Esophagus squamous epithelium (tissue), 5 donors: ENCODE measurements around the gene NAV2. TPM values are rescaled to one million over a fixed set of nuclear protein-coding genes. Genes with fewer than 3 reads are reported as not detected.

Experiments
- DNase-seq: peaks from one replicate; lab custom pipeline; 2025; lab: John Stamatoyannopoulos, UW
- H3K27ac ChIP-seq, 4 donors: fragments of 200-600 bp; sonication (generic); one replicate each; pipeline ENCODE4 v1.5.1; 2016 to 2019; ENCODE audit warnings: mild to moderate bottlenecking in 1 of 4
- H3K27me3 ChIP-seq, 4 donors: fragments of 200-600 bp; sonication (generic); 1 replicate in 3 of 4; 2 replicates in 1 of 4; pipeline versions ENCODE4 v1.5.1 to v1.6.0; 2017 to 2021; ENCODE audit warnings: antibody characterized with exemption in 1 of 4
- H3K36me3 ChIP-seq, 3 donors: fragments of 200-600 bp; sonication (generic); one replicate each; pipeline ENCODE4 v1.5.1; 2016 to 2019
- H3K4me1 ChIP-seq, 3 donors: fragments of 200-600 bp; sonication (generic); one replicate each; pipeline ENCODE4 v1.5.1; 2017 to 2019
- H3K4me3 ChIP-seq, 4 donors: fragments of 200-600 bp; sonication (generic); 1 replicate in 3 of 4; 2 replicates in 1 of 4; pipeline ENCODE4 v1.5.1; 2016 to 2019; ENCODE audit warnings: mild to moderate bottlenecking in 2 of 4, moderate library complexity in 1 of 4
- H3K9me3 ChIP-seq, 3 donors: fragments of 200-600 bp; sonication (generic); one replicate each; pipeline ENCODE4 v1.5.1; 2016 to 2019
- POLR2A ChIP-seq, 4 donors: fragments of 450-650 bp; IDR thresholded peaks; one replicate each; pipeline ENCODE4 v1.6.1; 2017; ENCODE audit warnings: antibody characterized with exemption in 4 of 4, mild to moderate bottlenecking in 4 of 4, moderate library complexity in 3 of 4
- WGBS, 2 donors: methylation state at CpG; one replicate each; pipeline ENCODE4 v1.1.5; 2018; 5-methylcytosine and 5-hydroxymethylcytosine counted together
- intact Hi-C: fragments of 100-400 bp; cut with DNase I; formaldehyde crosslinking; loops from one replicate; pipeline ENCODE4 v1.15.0; 2022
- total RNA-seq, 4 donors: library from RNA; depleted of rRNA; stranded (reverse); fragments of >200 nt; gene quantifications; one replicate each; pipeline ENCODE4 v1.1.0, GENCODE V29; 2016
- TF ChIP-seq, protein P1 (sequence below), 6 experiments: fragments of 450-650 bp in 4 of 6; fragments of 200-600 bp in 2 of 6; sonication (generic) in 2 of 6; IDR thresholded peaks; one replicate each; pipeline ENCODE4 v1.5.1; 2016 to 2019; ENCODE audit warnings: antibody characterized with exemption in 6 of 6, mild to moderate bottlenecking in 4 of 6, moderate library complexity in 4 of 6
- donor health status: DM: yes; HTN: yes; CAD: no.

NAV2 gene
- total RNA-seq, 4 donors from 2014 or later, result 4.9 to 19.1 (median 14.6) TPM

DNA sequence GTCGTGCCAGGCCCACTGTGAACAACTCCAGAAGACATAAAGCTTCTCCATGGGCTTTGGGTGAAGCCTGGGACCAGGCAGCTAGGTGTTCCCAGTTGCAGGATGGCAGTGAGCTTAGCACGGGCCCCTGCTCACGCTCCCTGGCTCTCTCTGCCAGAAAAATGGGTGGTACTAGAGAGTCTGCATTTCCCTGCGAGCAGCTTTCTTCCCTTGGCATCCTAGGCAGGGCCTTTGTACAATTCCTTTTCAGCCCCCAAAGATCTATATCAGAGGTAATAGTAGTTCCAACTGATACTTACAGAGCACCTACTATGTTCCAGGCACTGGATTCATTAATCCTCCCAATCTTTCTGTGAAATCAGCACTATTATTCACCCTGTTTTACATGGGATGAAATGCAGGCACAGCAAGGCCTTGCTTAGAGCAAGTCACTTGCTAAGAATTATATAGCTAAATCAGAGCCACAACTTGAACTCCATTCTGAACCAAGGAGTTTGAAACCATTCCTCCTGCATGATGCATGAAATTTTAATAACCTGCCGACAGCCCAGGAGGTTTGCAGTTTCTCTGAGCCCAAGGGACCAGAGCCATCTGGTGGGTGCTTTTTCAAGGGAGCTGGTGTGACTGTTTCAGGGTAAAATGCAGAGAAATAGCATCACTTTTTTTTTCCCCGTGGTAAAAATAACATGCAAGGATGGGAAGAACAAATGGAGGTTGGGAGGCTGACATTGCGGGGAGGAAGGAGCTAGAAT is 22.7 kb downstream of the NAV2 start:
- WGBS, 2 donors, result 65 to 77% methylated on average over 6 to 7 of the region's 7 CpGs
- Histone ChIP-seq H3K36me3 (no peaks in the 10 kb centered on the region), H3K4me3 (no peak overlapping the region), H3K4me1 (peaks cover 0 to 25% (median 4%) of the 10 kb centered on the region in 3 donors), H3K9me3 (no peaks in the 10 kb centered on the region), H3K27me3 (no peaks in the 10 kb centered on the region), H3K27ac (peak overlapping the region in 3 of 4 donors; percentile 20 to 63 (median 60))
- DNase-seq, result no peak
- no peak for TF ChIP-seq POLR2A (IDR thresholded peaks at IDR 0.05)
- TF ChIP-seq, protein P1, sequence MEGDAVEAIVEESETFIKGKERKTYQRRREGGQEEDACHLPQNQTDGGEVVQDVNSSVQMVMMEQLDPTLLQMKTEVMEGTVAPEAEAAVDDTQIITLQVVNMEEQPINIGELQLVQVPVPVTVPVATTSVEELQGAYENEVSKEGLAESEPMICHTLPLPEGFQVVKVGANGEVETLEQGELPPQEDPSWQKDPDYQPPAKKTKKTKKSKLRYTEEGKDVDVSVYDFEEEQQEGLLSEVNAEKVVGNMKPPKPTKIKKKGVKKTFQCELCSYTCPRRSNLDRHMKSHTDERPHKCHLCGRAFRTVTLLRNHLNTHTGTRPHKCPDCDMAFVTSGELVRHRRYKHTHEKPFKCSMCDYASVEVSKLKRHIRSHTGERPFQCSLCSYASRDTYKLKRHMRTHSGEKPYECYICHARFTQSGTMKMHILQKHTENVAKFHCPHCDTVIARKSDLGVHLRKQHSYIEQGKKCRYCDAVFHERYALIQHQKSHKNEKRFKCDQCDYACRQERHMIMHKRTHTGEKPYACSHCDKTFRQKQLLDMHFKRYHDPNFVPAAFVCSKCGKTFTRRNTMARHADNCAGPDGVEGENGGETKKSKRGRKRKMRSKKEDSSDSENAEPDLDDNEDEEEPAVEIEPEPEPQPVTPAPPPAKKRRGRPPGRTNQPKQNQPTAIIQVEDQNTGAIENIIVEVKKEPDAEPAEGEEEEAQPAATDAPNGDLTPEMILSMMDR (IDR thresholded peaks at IDR 0.05), result peak in 2 of 6 experiments; percentile 12 to 14
- intact Hi-C loops, result no loop called here

DNA sequence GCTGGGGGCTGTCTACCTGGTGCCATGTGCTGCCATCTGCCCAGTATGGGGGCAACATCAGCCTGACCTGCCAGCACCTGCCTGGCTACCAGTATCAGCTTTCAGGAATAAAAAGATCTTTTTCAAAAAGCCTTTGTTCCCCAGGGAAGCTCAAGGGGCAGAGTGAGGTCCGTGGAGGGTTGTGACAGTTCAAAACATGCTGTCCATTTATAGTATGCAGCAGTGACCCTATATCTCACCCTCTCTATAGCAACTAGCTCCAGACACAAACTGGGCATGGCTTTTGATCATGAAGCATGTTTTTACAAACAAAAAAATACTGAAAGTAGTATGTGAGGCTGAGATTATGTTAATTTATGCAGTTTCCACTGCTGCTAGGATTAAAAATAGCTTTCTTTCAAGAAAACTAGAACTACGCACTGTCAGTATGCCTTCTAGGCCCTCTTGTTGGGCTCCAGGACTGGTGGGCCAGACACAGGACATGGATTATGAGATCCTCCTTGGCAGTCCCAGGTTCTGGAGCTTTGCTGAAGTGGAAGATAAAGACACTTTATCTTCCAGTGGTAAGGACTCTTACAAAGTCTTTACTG is 23.4 kb downstream of the NAV2 start:
- Histone ChIP-seq H3K27me3 (no peaks in the 10 kb centered on the region), H3K9me3 (no peaks in the 10 kb centered on the region), H3K36me3 (no peaks in the 10 kb centered on the region), H3K4me3 (no peak overlapping the region), H3K4me1 (peaks cover 0 to 25% (median 4%) of the 10 kb centered on the region in 3 donors), H3K27ac (peak overlapping the region in 3 of 4 donors; percentile 20 to 63 (median 60))
- intact Hi-C loops, result no loop called here
- DNase-seq, result no peak
- TF ChIP-seq, protein P1 (IDR thresholded peaks at IDR 0.05), result no peak
- no peak for TF ChIP-seq POLR2A (IDR thresholded peaks at IDR 0.05)
- WGBS, 2 donors, result 72 to 77% methylated on average over 2 of the region's 2 CpGs

DNA sequence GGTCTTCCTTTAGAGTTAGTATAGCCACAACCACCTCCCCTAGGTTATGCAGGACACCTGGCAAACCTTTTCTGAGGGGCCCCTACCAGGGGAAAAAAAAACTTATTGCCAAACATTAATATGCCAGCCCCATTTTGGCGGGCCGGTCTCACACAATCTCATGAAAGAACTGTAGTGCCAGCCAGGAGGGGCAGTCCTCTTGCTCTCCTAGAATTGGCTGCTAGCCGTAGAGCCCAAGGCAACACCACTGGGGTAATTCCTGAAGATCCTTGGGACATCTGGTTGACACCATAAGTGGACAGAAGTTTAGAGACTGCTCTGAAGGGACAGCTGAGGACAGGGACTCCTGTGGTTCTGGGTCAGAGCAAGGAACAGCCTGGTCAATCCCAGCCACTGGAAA is 24.2 kb downstream of the NAV2 start:
- peaks cover 0 to 25% (median 4%) of the 10 kb centered on the region in 3 donors for H3K4me1 ChIP-seq
- TF ChIP-seq, protein P1 (IDR thresholded peaks at IDR 0.05), result no peak
- TF ChIP-seq POLR2A (IDR thresholded peaks at IDR 0.05), result no peak
- no CpG with 5 or more reads among the region's 3 CpGs for WGBS, 2 donors

DNA sequence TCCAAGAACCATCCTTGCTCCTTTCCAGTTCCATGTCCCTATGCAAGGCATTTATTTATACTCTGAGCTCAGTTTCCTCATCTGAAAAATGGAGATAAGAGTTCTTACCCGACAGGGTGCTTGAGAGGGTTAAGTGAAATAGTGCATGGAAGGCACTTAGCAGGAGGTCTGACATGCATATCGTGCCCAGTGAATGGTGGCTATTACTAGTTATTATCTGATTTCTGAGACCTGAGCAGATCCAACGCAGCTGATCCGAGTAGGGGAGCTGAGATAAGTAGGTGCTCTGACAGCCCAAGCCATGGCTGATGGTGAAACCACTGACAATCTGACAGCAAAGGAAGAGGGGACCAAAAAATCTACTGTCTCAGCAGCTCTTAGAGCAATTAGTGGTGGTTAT is 24.9 kb downstream of the NAV2 start:
- no peak for TF ChIP-seq POLR2A (IDR thresholded peaks at IDR 0.05)
- TF ChIP-seq, protein P1 (IDR thresholded peaks at IDR 0.05), result no peak
- Histone ChIP-seq H3K36me3 (no peaks in the 10 kb centered on the region), H3K27me3 (no peaks in the 10 kb centered on the region), H3K4me1 (peaks cover 0 to 28% (median 4%) of the 10 kb centered on the region in 3 donors), H3K4me3 (no peak overlapping the region), H3K9me3 (no peaks in the 10 kb centered on the region), H3K27ac (no peak overlapping the region)
- intact Hi-C loops, result no loop called here
- DNase-seq, result no peak
- 82 to 90% methylated on average over 2 to 4 of the region's 4 CpGs for WGBS, 2 donors

More for the DNA sequence above, 24.2 kb downstream of the NAV2 start:
- DNase-seq, result no peak
- H3K36me3 ChIP-seq, result no peaks in the 10 kb centered on the region
- intact Hi-C loops, result no loop called here
- H3K27ac ChIP-seq, result peak overlapping the region in 2 of 4 donors; percentile 20 to 63
- no peaks in the 10 kb centered on the region for H3K9me3 ChIP-seq
- no peak overlapping the region for H3K4me3 ChIP-seq
- H3K27me3 ChIP-seq, result no peaks in the 10 kb centered on the region

DNA sequence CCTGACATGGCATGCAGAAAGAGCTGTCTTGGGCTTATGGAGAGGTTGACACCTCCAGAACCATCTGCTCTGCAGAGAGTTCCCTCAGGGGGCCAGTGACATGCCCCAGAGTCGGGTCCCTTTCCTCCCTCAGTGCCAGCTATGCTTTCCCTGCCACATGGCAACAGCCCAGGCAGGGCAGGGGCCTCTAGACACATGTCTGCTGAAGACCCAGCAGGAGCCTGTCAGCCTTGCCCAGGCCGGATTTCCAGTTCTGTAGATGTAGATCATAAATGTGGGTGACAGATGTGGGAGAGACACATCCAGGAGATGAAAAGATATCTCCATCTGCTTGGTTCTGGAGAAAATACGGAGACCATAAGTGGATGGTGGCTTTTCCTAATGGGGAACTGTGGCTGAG is 25.5 kb downstream of the NAV2 start:
- Histone ChIP-seq H3K4me3 (no peak overlapping the region), H3K36me3 (no peaks in the 10 kb centered on the region), H3K9me3 (no peaks in the 10 kb centered on the region), H3K27ac (no peak overlapping the region), H3K4me1 (peaks cover 0 to 30% (median 4%) of the 10 kb centered on the region in 3 donors), H3K27me3 (no peaks in the 10 kb centered on the region)
- TF ChIP-seq, protein P1 (IDR thresholded peaks at IDR 0.05), result no peak
- TF ChIP-seq POLR2A (IDR thresholded peaks at IDR 0.05), result no peak
- intact Hi-C loops, result no loop called here
- no peak for DNase-seq
- WGBS, 2 donors, result 38 to 100% methylated on average over 1 to 3 of the region's 3 CpGs
